ENCODE data around the gene CA9.
A peak's percentile ranks its signal among the peaks of the same experiment; 100 is the strongest.

Gene CA9

GRCh38 chr9:35667939-35668338, 5.8 kb upstream of the CA9 start:
- DNase-seq (ENCODE audit: low read depth) = no peak

GRCh38 chr9:35669331-35670145, 4.2 kb upstream of the CA9 start:
- DNase-seq (ENCODE audit: low read depth) = peak; percentile 57
- H3K4me3 ChIP-seq (ENCODE audit: low read depth, low read length) = no peak overlapping the region

More at GRCh38 chr9:35667939-35668338, 5.8 kb upstream of the CA9 start:
- H3K4me3 ChIP-seq (ENCODE audit: low read depth, low read length) = no peak overlapping the region

GRCh38 chr9:35674025-35674361, 265 bp downstream of the CA9 start:
- peak overlapping the region; percentile 44 for H3K4me3 ChIP-seq (ENCODE audit: low read depth, low read length)
- DNase-seq (ENCODE audit: low read depth) = no peak

- no peak for DNase-seq (ENCODE audit: low read depth)
- H3K4me3 ChIP-seq (ENCODE audit: low read depth, low read length) = peak overlapping the region; percentile 47
These were observed 1.5 kb downstream of the CA9 start for GRCh38 chr9:35675204-35675603.

- peak overlapping the region; percentile 47 for H3K4me3 ChIP-seq (ENCODE audit: low read depth, low read length)
- DNase-seq (ENCODE audit: low read depth) = no peak
These were observed 2.1 kb downstream of the CA9 start for GRCh38 chr9:35675732-35676392.

- no peak for DNase-seq (ENCODE audit: low read depth)
- no peak overlapping the region for H3K4me3 ChIP-seq (ENCODE audit: low read depth, low read length)
These were observed 5.4 kb downstream of the CA9 start for GRCh38 chr9:35679091-35679490.

- no peak overlapping the region for H3K4me3 ChIP-seq (ENCODE audit: low read depth, low read length)
- no peak for DNase-seq (ENCODE audit: low read depth)
These were observed 6.1 kb downstream of the CA9 start for GRCh38 chr9:35679766-35680330.

- no peak overlapping the region for H3K4me3 ChIP-seq (ENCODE audit: low read depth, low read length)
- DNase-seq (ENCODE audit: low read depth) = no peak
These were observed 6.8 kb downstream of the CA9 start for GRCh38 chr9:35680331-35681105.

- no peak overlapping the region for H3K4me3 ChIP-seq (ENCODE audit: low read depth, low read length)
- DNase-seq (ENCODE audit: low read depth) = no peak
These were observed 7.7 kb downstream of the CA9 start for GRCh38 chr9:35681341-35682002.

GRCh38 chr9:35682051-35682450, 8.3 kb downstream of the CA9 start:
- DNase-seq (ENCODE audit: low read depth) = no peak
- H3K4me3 ChIP-seq (ENCODE audit: low read depth, low read length) = no peak overlapping the region

- no peak for DNase-seq (ENCODE audit: low read depth)
- H3K4me3 ChIP-seq (ENCODE audit: low read depth, low read length) = no peak overlapping the region
These were observed 9.0 kb downstream of the CA9 start for GRCh38 chr9:35682520-35683315.

- DNase-seq (ENCODE audit: low read depth) = no peak
These were observed 9.6 kb downstream of the CA9 start for GRCh38 chr9:35683323-35683722.

GRCh38 chr9:35684921-35685320, 11.2 kb downstream of the CA9 start:
- H3K4me3 ChIP-seq (ENCODE audit: low read depth, low read length) = no peak overlapping the region
- no peak for DNase-seq (ENCODE audit: low read depth)

More at GRCh38 chr9:35683323-35683722, 9.6 kb downstream of the CA9 start:
- no peak overlapping the region for H3K4me3 ChIP-seq (ENCODE audit: low read depth, low read length)

- no peak overlapping the region for H3K4me3 ChIP-seq (ENCODE audit: low read depth, low read length)
- DNase-seq (ENCODE audit: low read depth) = no peak
These were observed 11.8 kb downstream of the CA9 start for GRCh38 chr9:35685506-35685905.

GRCh38 chr9:35686222-35687203, 12.8 kb downstream of the CA9 start:
- peak overlapping the region; percentile 99 for H3K4me3 ChIP-seq (ENCODE audit: low read depth, low read length)
- DNase-seq (ENCODE audit: low read depth) = peak; percentile 73

GRCh38 chr9:35687306-35687705, 13.6 kb downstream of the CA9 start:
- DNase-seq (ENCODE audit: low read depth) = no peak
- peak overlapping the region; percentile 99 for H3K4me3 ChIP-seq (ENCODE audit: low read depth, low read length)

- peak overlapping the region; percentile 99 for H3K4me3 ChIP-seq (ENCODE audit: low read depth, low read length)
- DNase-seq (ENCODE audit: low read depth) = no peak
These were observed 14.3 kb downstream of the CA9 start for GRCh38 chr9:35687972-35688557.
